ENCODE data around the gene ANAPC4. TPM values are rescaled to one million over a fixed set of nuclear protein-coding genes. Genes with fewer than 3 reads are reported as not detected.

ANAPC4 gene
- total RNA-seq, 1 donor from 2014 or later, result 33.0 TPM

- no peak for DNase-seq
- no peak for TF ChIP-seq CTCF (IDR thresholded peaks at IDR 0.05)
- Histone ChIP-seq H3K27ac (no peak overlapping the region), H3K36me3 (no peaks in the 10 kb centered on the region), H3K4me3 (no peak overlapping the region), H3K27me3 (no peaks in the 10 kb centered on the region), H3K9me3 (no peaks in the 10 kb centered on the region), H3K4me1 (peaks cover 8% of the 10 kb centered on the region)
- ATAC-seq, result no peak
- intact Hi-C loops (cut with DNase I), result no loop called here
Measured at GRCh38 chr4:25450491-25450901, 73.4 kb downstream of the ANAPC4 start.

GRCh38 chr4:25451676-25452075, 74.6 kb downstream of the ANAPC4 start:
- DNase-seq, result no peak
- H3K4me1 ChIP-seq, result peaks cover 8% of the 10 kb centered on the region
- no peak for ATAC-seq

GRCh38 chr4:25452081-25452480, 75.0 kb downstream of the ANAPC4 start:
- intact Hi-C loops (cut with DNase I), result no loop called here

More at GRCh38 chr4:25451676-25452075, 74.6 kb downstream of the ANAPC4 start:
- no peak overlapping the region for H3K4me3 ChIP-seq
- H3K27ac ChIP-seq, result no peak overlapping the region
- no peaks in the 10 kb centered on the region for H3K9me3 ChIP-seq
- H3K36me3 ChIP-seq, result no peaks in the 10 kb centered on the region
- TF ChIP-seq CTCF (IDR thresholded peaks at IDR 0.05), result no peak
- no peaks in the 10 kb centered on the region for H3K27me3 ChIP-seq
- intact Hi-C loops (cut with DNase I), result no loop called here

GRCh38 chr4:25454476-25454875, 77.4 kb downstream of the ANAPC4 start:
- H3K36me3 ChIP-seq, result no peaks in the 10 kb centered on the region
- peak; percentile 16 for ATAC-seq
- H3K4me3 ChIP-seq, result no peak overlapping the region
- TF ChIP-seq CTCF (IDR thresholded peaks at IDR 0.05), result no peak
- H3K27ac ChIP-seq, result no peak overlapping the region
- no peak for DNase-seq
- intact Hi-C loops (cut with DNase I), result no loop called here
- H3K9me3 ChIP-seq, result no peaks in the 10 kb centered on the region
- peaks cover 7% of the 10 kb centered on the region for H3K4me1 ChIP-seq
- no peaks in the 10 kb centered on the region for H3K27me3 ChIP-seq

More at GRCh38 chr4:25452081-25452480, 75.0 kb downstream of the ANAPC4 start:
- Histone ChIP-seq H3K4me3 (no peak overlapping the region), H3K27me3 (no peaks in the 10 kb centered on the region), H3K27ac (no peak overlapping the region), H3K36me3 (no peaks in the 10 kb centered on the region), H3K4me1 (peaks cover 9% of the 10 kb centered on the region), H3K9me3 (no peaks in the 10 kb centered on the region)
- TF ChIP-seq CTCF (IDR thresholded peaks at IDR 0.05), result no peak
- DNase-seq, result no peak
- ATAC-seq, result no peak

- intact Hi-C loops (cut with DNase I), result no loop called here
- Histone ChIP-seq H3K27me3 (no peaks in the 10 kb centered on the region), H3K4me3 (no peak overlapping the region), H3K9me3 (no peaks in the 10 kb centered on the region), H3K27ac (no peak overlapping the region), H3K4me1 (peaks cover 3% of the 10 kb centered on the region), H3K36me3 (no peaks in the 10 kb centered on the region)
- peak; percentile 47 for ATAC-seq
- no peak for TF ChIP-seq CTCF (IDR thresholded peaks at IDR 0.05)
- no peak for DNase-seq
Measured at GRCh38 chr4:25457053-25457715, 80.1 kb downstream of the ANAPC4 start.

All from upper lobe of right lung (tissue), 1 donor.